K562 (cell line): ENCODE data around the gene SPATA19. TPM values are rescaled to one million over a fixed set of nuclear protein-coding genes. Genes with fewer than 3 reads are reported as not detected.

Source experiments
- ATAC-seq: fragments of 200-7000 bp; cut with Tn5 transposase; 3 replicates; pipeline ENCODE4 v1.9.1; 2020; ENCODE audit warnings: moderate library complexity
- BruUV-seq: library from RNA; stranded (reverse); fragments of 400-500 nt; replicated peaks from 2 replicates; lab custom pipeline; 2021; lab: Mats Ljungman, UMichigan
- CTCF ChIA-PET: fragments of 300-600 bp; formaldehyde crosslinking; extraction: SDS; loops from one replicate; lab custom pipeline; 2021; ENCODE audit warnings: low intra/inter-chr PET ratio; lab: Yijun Ruan, JAX
- POLR2A ChIA-PET: fragments of 300-600, 350-650 bp; sonication (Branson Sonifier 250); formaldehyde crosslinking; extraction: SDS; loops from one replicate; lab custom pipeline; 2021; ENCODE audit warnings: antibody characterized with exemption, inconsistent platforms; lab: Yijun Ruan, JAX
- DNase-seq, 4 experiments: peaks; one replicate each; pipeline versions ENCODE4 v3.0.0 to v3.0.0-alpha.2; 2011 to 2018; ENCODE audit warnings: low spot score in 3 of 4, mixed read lengths in 3 of 4; ENCODE audit errors: extremely low read depth in 1 of 4
- FAIRE-seq: peaks from 2 replicates; lab custom pipeline; 2011; peaks lifted over from hg19 to GRCh38; lab: Jason Lieb, UNC
- H2AFZ ChIP-seq: 2 replicates; pipeline ENCODE4 v1.6.0; 2011; ENCODE audit warnings: low read depth, low read length, control low read depth, inconsistent platforms
- H3K27ac ChIP-seq: fragments of 200-600 bp; 3 replicates; pipeline ENCODE4 v1.8.0; 2011; ENCODE audit warnings: low read depth, mild to moderate bottlenecking, control low read depth, inconsistent platforms, low read length, moderate library complexity, mixed read lengths; ENCODE audit errors: extremely low read depth
- H3K27me3 ChIP-seq, 2 experiments: fragments of 300-600 bp in 1 of 2; 2 replicates in 1 of 2; 3 replicates in 1 of 2; pipeline versions ENCODE4 v1.6.0 to v1.8.0; 2011; ENCODE audit warnings: inconsistent platforms in 2 of 2, low read length in 2 of 2, mild to moderate bottlenecking in 1 of 2, mixed read lengths in 1 of 2, moderate library complexity in 1 of 2; ENCODE audit not compliant: control insufficient read depth in 2 of 2, insufficient read depth in 2 of 2
- H3K36me3 ChIP-seq: fragments of 300-600 bp; 3 replicates; pipeline ENCODE4 v1.8.0; 2011; ENCODE audit warnings: mild to moderate bottlenecking, low read length, inconsistent platforms; ENCODE audit not compliant: control insufficient read depth, insufficient read depth
- H3K4me1 ChIP-seq, 2 experiments: fragments of 200-600 bp in 1 of 2; replicated peaks in 1 of 2; 2 replicates in 1 of 2; 3 replicates in 1 of 2; pipeline versions ENCODE4 v1.5.1 to v1.8.0; 2011; ENCODE audit warnings: inconsistent platforms in 2 of 2, low read length in 2 of 2, mild to moderate bottlenecking in 1 of 2, mixed read lengths in 1 of 2, moderate library complexity in 1 of 2; ENCODE audit not compliant: control insufficient read depth in 2 of 2, insufficient read depth in 2 of 2
- H3K4me2 ChIP-seq: 2 replicates; pipeline ENCODE4 v1.6.1; 2011; ENCODE audit warnings: low read length, control low read depth, inconsistent platforms, mixed read lengths; ENCODE audit not compliant: insufficient read depth
- H3K4me3 ChIP-seq: fragments of 200-600 bp; sonication (generic), shearing (Covaris generic); 2 replicates; pipeline ENCODE4 v1.5.1; 2016; ENCODE audit warnings: control low read depth, inconsistent platforms
- H3K79me2 ChIP-seq: fragments of 200-600 bp; 3 replicates; pipeline ENCODE4 v1.8.0; 2011; ENCODE audit warnings: low read length, inconsistent platforms; ENCODE audit not compliant: control insufficient read depth, insufficient read depth
- H3K9ac ChIP-seq, 2 experiments: 2 replicates each; pipeline versions ENCODE4 v1.6.0 to v1.6.1; 2011; ENCODE audit warnings: low read depth in 2 of 2, low read length in 2 of 2, control low read depth in 1 of 2, inconsistent platforms in 1 of 2, mild to moderate bottlenecking in 1 of 2, mixed read lengths in 1 of 2; ENCODE audit not compliant: insufficient read depth in 1 of 2
- H3K9me1 ChIP-seq: one replicate; pipeline ENCODE4 v1.6.0; 2011; ENCODE audit warnings: inconsistent platforms, mild to moderate bottlenecking, low read length, moderate library complexity; ENCODE audit not compliant: control insufficient read depth, insufficient read depth
- H3K9me3 ChIP-seq: replicated peaks from 2 replicates; pipeline ENCODE4 v1.5.1; 2011; ENCODE audit warnings: low read depth, low read length, inconsistent platforms; ENCODE audit not compliant: control insufficient read depth, insufficient read depth
- H4K20me1 ChIP-seq: replicated peaks from 2 replicates; pipeline ENCODE4 v1.6.1; 2011; ENCODE audit warnings: low read length, inconsistent platforms, mixed read lengths; ENCODE audit not compliant: control insufficient read depth, insufficient read depth
- CEBPB ChIP-seq: fragments of 450-650 bp; IDR thresholded peaks from 2 replicates; pipeline ENCODE4 v1.6.1; 2016; ENCODE audit warnings: missing genetic modification characterization, missing compliant biosample characterization
- EP300 ChIP-seq: IDR thresholded peaks from 2 replicates; pipeline ENCODE4 v1.6.1; 2012; ENCODE audit warnings: low read length, improper control_type of control experiment
- GTF2E2 ChIP-seq: fragments of 200-800 bp; sonication (Bioruptor generic); IDR thresholded peaks from 2 replicates; pipeline ENCODE4 v1.6.1; 2016; ENCODE audit warnings: missing genetic modification characterization, missing compliant biosample characterization
- HDAC1 ChIP-seq, 2 experiments: fragments of 450-650 bp; IDR thresholded peaks; 2 replicates each; pipeline ENCODE4 v1.6.1; 2016 to 2017; ENCODE audit warnings: inconsistent platforms in 1 of 2, mild to moderate bottlenecking in 1 of 2, moderate library complexity in 1 of 2
- HNRNPH1 ChIP-seq: fragments of 200-400 bp; formaldehyde crosslinking; optimal IDR thresholded peaks from 2 replicates; pipeline ENCODE3; 2017; ENCODE audit warnings: low read depth, mild to moderate bottlenecking, low read length, moderate library complexity
- IRF2 ChIP-seq: sonication (generic); formaldehyde crosslinking; IDR thresholded peaks from 2 replicates; pipeline ENCODE4 v1.8.1; 2022; ENCODE audit warnings: mild to moderate bottlenecking, missing genetic modification reagents
- KDM5B ChIP-seq: fragments of 200-600 bp; sonication (generic); IDR thresholded peaks from 2 replicates; pipeline ENCODE4 v1.6.1; 2012; ENCODE audit warnings: low read depth, mild to moderate bottlenecking, moderate library complexity, low read length, control low read depth, inconsistent platforms; ENCODE audit not compliant: insufficient replicate concordance
- MAZ ChIP-seq, 2 experiments: fragments of 450-650 bp in 1 of 2; sonication (generic) in 1 of 2; formaldehyde crosslinking; IDR thresholded peaks in 1 of 2; conservative IDR thresholded peaks in 1 of 2; 2 replicates each; pipeline versions ENCODE4 v1.4.0 to v1.5.0; 2020; ENCODE audit warnings: mild to moderate bottlenecking in 1 of 2, missing genetic modification reagents in 1 of 2
- MCM5 ChIP-seq: fragments of 450-650 bp; IDR thresholded peaks from 2 replicates; pipeline ENCODE4 v1.6.1; 2016; ENCODE audit warnings: low read depth
- NBN ChIP-seq: fragments of 450-650 bp; IDR thresholded peaks from 2 replicates; pipeline ENCODE4 v1.6.1; 2016; ENCODE audit warnings: low read depth, mild to moderate bottlenecking
- NFE2 ChIP-seq: IDR thresholded peaks from 2 replicates; pipeline ENCODE4 v1.6.1; 2014; ENCODE audit warnings: antibody characterized with exemption, low read depth
- NR1H2 ChIP-seq: sonication (generic); formaldehyde crosslinking; IDR thresholded peaks from 2 replicates; pipeline ENCODE4 v1.4.0; 2020; ENCODE audit warnings: mild to moderate bottlenecking, missing genetic modification reagents
- PTRF ChIP-seq: fragments of 450-650 bp; IDR thresholded peaks from 2 replicates; pipeline ENCODE4 v1.6.1; 2016; ENCODE audit warnings: mild to moderate bottlenecking, missing genetic modification characterization, missing compliant biosample characterization
- RBFOX2 ChIP-seq: fragments of 200-400 bp; formaldehyde crosslinking; IDR thresholded peaks from 2 replicates; pipeline ENCODE4 v1.6.1; 2017; ENCODE audit warnings: low read depth, mild to moderate bottlenecking, low read length, moderate library complexity
- RBM22 ChIP-seq: fragments of 200-400 bp; formaldehyde crosslinking; IDR thresholded peaks from 2 replicates; pipeline ENCODE4 v1.6.1; 2018; ENCODE audit warnings: low read length, low read depth; ENCODE audit not compliant: poor library complexity, severe bottlenecking
- TAF9B ChIP-seq: fragments of 450-650 bp; IDR thresholded peaks from 2 replicates; pipeline ENCODE4 v1.6.1; 2018; ENCODE audit warnings: mild to moderate bottlenecking; ENCODE audit not compliant: partially characterized antibody
- ZFP1 ChIP-seq: fragments of 450-650 bp; formaldehyde crosslinking; IDR thresholded peaks from 2 replicates; pipeline ENCODE4 v1.4.0; 2020; ENCODE audit warnings: mild to moderate bottlenecking, mixed read lengths
- ZNF146 ChIP-seq: IDR thresholded peaks from one replicate; pipeline ENCODE4 v1.6.1; 2018; ENCODE audit warnings: missing compliant biosample characterization; ENCODE audit not compliant: unreplicated experiment
- ZNF436 ChIP-seq: fragments of 250-450, 450-650 bp; sonication (Bioruptor Pico); formaldehyde crosslinking; IDR thresholded peaks from 2 replicates; pipeline ENCODE4 v1.7.0; 2020; ENCODE audit warnings: mild to moderate bottlenecking
- ZNF764 ChIP-seq: fragments of 250-450 bp; sonication (Bioruptor Pico); IDR thresholded peaks from 2 replicates; pipeline ENCODE4 v1.4.0; 2020; ENCODE audit warnings: low read depth, mild to moderate bottlenecking, moderate library complexity
- WGBS: fragments of 100-300 bp; shearing (Covaris generic); methylation state at CpG from one replicate; pipeline ENCODE4 v1.1.6; 2016; ENCODE audit warnings: low coverage, mixed read lengths; ENCODE audit not compliant: insufficient coverage; ENCODE audit errors: missing lambda C conversion rate; 5-methylcytosine and 5-hydroxymethylcytosine counted together
- in situ Hi-C: fragments of 300-500 bp; cut with MboI; formaldehyde crosslinking; loops from 4 replicates; pipeline ENCODE4 v1.15.0; 2018; ENCODE audit warnings: inconsistent platforms, mixed read lengths
- intact Hi-C: fragments of 100-400 bp; cut with micrococcal nuclease; formaldehyde crosslinking; loops from 2 replicates; pipeline ENCODE4 v1.14.2; 2022
- polyA plus RNA-seq, 8 experiments: library from polyadenylated mRNA; depleted of rRNA in 4 of 8; stranded (reverse) in 5 of 8; unstranded in 3 of 8; fragments of >200 nt; fragmentation: Nextera tagmentation in 2 of 8; fragmentation: Illumina TruSeq in 1 of 8; extraction: Ambion mirVana in 2 of 8; extraction: Trizol in 1 of 8; gene quantifications; 2 replicates each; pipeline versions ENCODE4 v1.2.1 to v1.2.3, GENCODE V29; 2011 to 2014; ENCODE audit warnings: inconsistent platforms in 1 of 8, missing spikeins in 1 of 8
- total RNA-seq, 7 experiments: library from RNA; depleted of rRNA in 6 of 7; stranded (reverse); fragments of >200 nt in 6 of 7; fragmentation: Illumina TruSeq in 2 of 7; extraction: Trizol in 2 of 7; gene quantifications; 2 replicates each; pipeline versions ENCODE4 v1.2.1 to v1.2.3, GENCODE V29; 2011 to 2021; ENCODE audit warnings: low replicate concordance in 1 of 7

The SPATA19 gene
- total and polyA plus RNA-seq, 9 of the 15 experiments (the other 6 are each of a cell fraction or from before 2014, with no cell fraction given), result not detected

- H3K4me1 ChIP-seq, result no peaks in the 10 kb centered on the region
- H3K4me2 ChIP-seq, result no peak overlapping the region
- H3K36me3 ChIP-seq, result no peaks in the 10 kb centered on the region
- FAIRE-seq, result no peak
- 0% methylated on average over 2 of the region's 2 CpGs for WGBS
- TF ChIP-seq HDAC1 (IDR thresholded peaks at IDR 0.05), result no peak
- no peak for TF ChIP-seq PTRF (tag)
- TF ChIP-seq EP300, result no peak
- no peak for TF ChIP-seq MCM5
- no peak for TF ChIP-seq RBM22
- TF ChIP-seq NR1H2 (CRISPR knock-in tag), result no peak
- TF ChIP-seq ZNF146 (CRISPR knock-in tag), result no peak
- no peaks in the 10 kb centered on the region for H3K79me2 ChIP-seq
- no peaks in the 10 kb centered on the region for H3K9me1 ChIP-seq
- H3K9ac ChIP-seq, result no peak overlapping the region
- no peak for DNase-seq
- in situ Hi-C loops (loop anchor here (10.0 to 25.0 kb wide), 2 partner anchors 692 to 755 kb away; no protein-coding TSS in a partner anchor), intact Hi-C loops (loop anchor here (10.0 kb wide), 1 partner anchor 255 kb away; no protein-coding TSS in a partner anchor)
- no peaks in the 10 kb centered on the region for H3K9me3 ChIP-seq
- POLR2A ChIA-PET, result no interaction called here
- no peak overlapping the region for H3K27ac ChIP-seq
- BruUV-seq, result no TSS peak
- CTCF ChIA-PET, result no interaction called here
- no peak for ATAC-seq
- no peak overlapping the region for H2AFZ ChIP-seq
- H3K27me3 ChIP-seq, result no peaks in the 10 kb centered on the region
- no peak overlapping the region for H3K4me3 ChIP-seq
- H4K20me1 ChIP-seq, result no peaks in the 10 kb centered on the region
Observed at GRCh38 chr11:133829566-133829965, 15.7 kb downstream of the SPATA19 start.

DNA sequence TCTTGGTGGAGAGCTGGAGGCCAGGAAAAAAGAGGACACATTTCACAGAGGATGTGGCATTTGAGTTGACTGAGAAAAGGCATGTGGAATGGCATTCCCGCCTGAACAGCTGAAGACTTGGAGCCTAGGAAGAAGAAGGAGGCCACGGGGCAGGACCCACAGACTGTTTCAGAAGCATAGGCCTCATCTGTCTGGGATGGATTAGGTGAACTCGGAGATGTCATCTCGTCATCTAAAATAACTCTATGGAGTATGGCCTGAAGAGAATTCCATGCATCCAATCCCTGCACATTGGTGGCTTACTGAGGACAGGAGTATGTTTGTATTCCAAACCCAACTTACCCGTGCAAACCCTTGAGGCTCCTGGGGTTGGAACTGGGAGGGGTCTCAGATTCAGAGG, 16.4 kb downstream of the SPATA19 start:
- FAIRE-seq (no peak), DNase-seq (no peak), ATAC-seq (no peak)
- CTCF ChIA-PET, result no interaction called here
- H2AFZ ChIP-seq, result no peak overlapping the region
- no peaks in the 10 kb centered on the region for H3K27me3 ChIP-seq
- intact Hi-C loops (loop anchor here (10.0 kb wide), 1 partner anchor 254 kb away; no protein-coding TSS in a partner anchor), in situ Hi-C loops (loop anchor here (10.0 to 25.0 kb wide), 2 partner anchors 692 to 754 kb away; no protein-coding TSS in a partner anchor)
- no TSS peak for BruUV-seq
- H3K27ac ChIP-seq, result no peak overlapping the region
- no peaks in the 10 kb centered on the region for H3K36me3 ChIP-seq
- H3K4me1 ChIP-seq, result no peaks in the 10 kb centered on the region
- H3K9me1 ChIP-seq, result no peaks in the 10 kb centered on the region
- 2% methylated on average over 5 of the region's 5 CpGs for WGBS
- H3K9ac ChIP-seq, result no peak overlapping the region
- no peaks in the 10 kb centered on the region for H4K20me1 ChIP-seq
- no peak overlapping the region for H3K4me2 ChIP-seq
- no peaks in the 10 kb centered on the region for H3K79me2 ChIP-seq
- no peaks in the 10 kb centered on the region for H3K9me3 ChIP-seq
- H3K4me3 ChIP-seq, result no peak overlapping the region
- POLR2A ChIA-PET, result no interaction called here
- TF ChIP-seq ZNF436 (CRISPR knock-in tag), result no peak
- TF ChIP-seq ZNF764, result no peak
- TF ChIP-seq NBN, result no peak
- no peak for TF ChIP-seq MAZ (CRISPR knock-in tag; conservative IDR thresholded peaks at IDR 0.05 in 1 of 2, IDR thresholded peaks at IDR 0.05 in 1 of 2)
- no peak for TF ChIP-seq CEBPB (tag)
- TF ChIP-seq ZFP1 (CRISPR knock-in tag), result no peak
- TF ChIP-seq RBFOX2, result no peak
- TF ChIP-seq HNRNPH1, result no peak
- no peak for TF ChIP-seq NR1H2 (CRISPR knock-in tag)
- no peak for TF ChIP-seq NFE2
- TF ChIP-seq IRF2 (CRISPR knock-in tag), result no peak
- TF ChIP-seq KDM5B, result no peak
- no peak for TF ChIP-seq TAF9B
- no peak for TF ChIP-seq GTF2E2 (tag)
